ENCODE data around the gene TMEM208.

Gene TMEM208

GRCh38 chr16:67191995-67192681, 34.8 kb upstream of the TMEM208 start, which contains the start of gene E2F4:
TSS of gene E2F4 (plus strand) at chr16:67192155. CDS start at chr16:67192228, 73 bp downstream.
- peak; percentile 63 to 71 for DNase-seq

GRCh38 chr16:67192781-67193361, 34.1 kb upstream of the TMEM208 start:
- no peak for DNase-seq

- no peak for DNase-seq
These were observed 33.4 kb upstream of the TMEM208 start for GRCh38 chr16:67193536-67193935.

- no peak for DNase-seq
These were observed 32.7 kb upstream of the TMEM208 start for GRCh38 chr16:67194260-67194659.

- DNase-seq: no peak
These were observed 31.3 kb upstream of the TMEM208 start for GRCh38 chr16:67195676-67196075.

GRCh38 chr16:67196881-67197280, 30.0 kb upstream of the TMEM208 start:
- no peak for DNase-seq

GRCh38 chr16:67197704-67198103, 29.2 kb upstream of the TMEM208 start:
- DNase-seq: no peak

- no peak for DNase-seq
These were observed 28.6 kb upstream of the TMEM208 start for GRCh38 chr16:67198238-67198734.

GRCh38 chr16:67199011-67199807, 27.7 kb upstream of the TMEM208 start, which contains the start of gene ELMO3:
TSS of gene ELMO3 (plus strand) at chr16:67199131. CDS start at chr16:67199327, 196 bp downstream.
- DNase-seq: no peak

GRCh38 chr16:67199808-67200198, 27.1 kb upstream of the TMEM208 start:
- no peak for DNase-seq

- DNase-seq: no peak
These were observed 26.4 kb upstream of the TMEM208 start for GRCh38 chr16:67200491-67200890.

- DNase-seq: no peak
These were observed 25.3 kb upstream of the TMEM208 start for GRCh38 chr16:67201411-67202345.

- no peak for DNase-seq
These were observed 24.5 kb upstream of the TMEM208 start for GRCh38 chr16:67202426-67202825.

GRCh38 chr16:67202956-67203493, 23.9 kb upstream of the TMEM208 start:
- no peak for DNase-seq

GRCh38 chr16:67204076-67204475, 22.9 kb upstream of the TMEM208 start:
- no peak for DNase-seq

- no peak for DNase-seq
These were observed 20.6 kb upstream of the TMEM208 start for GRCh38 chr16:67206129-67206837.

GRCh38 chr16:67206838-67207248, 20.1 kb upstream of the TMEM208 start:
- no peak for DNase-seq

- DNase-seq: no peak
These were observed 19.5 kb upstream of the TMEM208 start for GRCh38 chr16:67207249-67208091.

GRCh38 chr16:67208154-67208896, 18.6 kb upstream of the TMEM208 start:
- DNase-seq: no peak

GRCh38 chr16:67209565-67209964, 17.4 kb upstream of the TMEM208 start:
- no peak for DNase-seq
